Effector memory CD4-positive, alpha-beta T cell (primary cell): Measurements from ENCODE around the gene IMMP2L.
A peak's percentile ranks its signal among the peaks of the same experiment; 100 is the strongest.
"Not testable (repeated sequence)": the region's sequence is repeated elsewhere in the genome, so short reads cannot be mapped to it uniquely, and the experiment has no call there.

Experiments used
- DNase-seq, 3 donors: peaks; one replicate each; pipeline ENCODE4 v3.0.0-alpha.2; 2020
- H3K27ac ChIP-seq: 2 replicates; pipeline ENCODE4 v1.7.0; 2013; ENCODE audit warnings: mild to moderate bottlenecking, low read length, moderate library complexity; ENCODE audit not compliant: insufficient read depth, poor library complexity, severe bottlenecking
- H3K27me3 ChIP-seq: replicated peaks from 2 replicates; pipeline ENCODE4 v1.7.0; 2013; ENCODE audit warnings: mild to moderate bottlenecking, low read length; ENCODE audit not compliant: insufficient read depth, control insufficient read depth, poor library complexity, severe bottlenecking
- H3K36me3 ChIP-seq: 2 replicates; pipeline ENCODE4 v1.7.0; 2013; ENCODE audit warnings: mild to moderate bottlenecking, low read length, moderate library complexity; ENCODE audit not compliant: control insufficient read depth, insufficient read depth
- H3K4me1 ChIP-seq: 2 replicates; pipeline ENCODE4 v1.7.0; 2013; ENCODE audit warnings: low read length, mild to moderate bottlenecking; ENCODE audit not compliant: control insufficient read depth, insufficient read depth, poor library complexity, severe bottlenecking
- H3K4me3 ChIP-seq: 2 replicates; pipeline ENCODE4 v1.7.0; 2013; ENCODE audit warnings: low read length, low read depth, mild to moderate bottlenecking; ENCODE audit not compliant: insufficient read depth, poor library complexity, severe bottlenecking
- H3K9me3 ChIP-seq: 2 replicates; pipeline ENCODE4 v1.7.0; 2013; ENCODE audit warnings: mild to moderate bottlenecking, low read length, moderate library complexity; ENCODE audit not compliant: control insufficient read depth

The IMMP2L gene

GRCh38 chr7:111083413-111083812 lies 478.9 kb downstream of the IMMP2L start:
- peak overlapping the region; percentile 47 for H3K27ac ChIP-seq

GRCh38 chr7:111082351-111082750 lies 479.9 kb downstream of the IMMP2L start:
- Histone ChIP-seq H3K4me1 (peaks cover 19% of the 10 kb centered on the region), H3K27me3 (no peaks in the 10 kb centered on the region), H3K27ac (no peak overlapping the region)

More at GRCh38 chr7:111083413-111083812, 478.9 kb downstream of the IMMP2L start:
- H3K27me3 ChIP-seq, result no peaks in the 10 kb centered on the region
- no peaks in the 10 kb centered on the region for H3K9me3 ChIP-seq
- DNase-seq, result peak in 1 of 3 donors; percentile 14
- no peaks in the 10 kb centered on the region for H3K36me3 ChIP-seq
- H3K4me3 ChIP-seq, result peak overlapping the region; percentile 30
- H3K4me1 ChIP-seq, result peaks cover 19% of the 10 kb centered on the region

GRCh38 chr7:111081546-111082267 lies 480.6 kb downstream of the IMMP2L start:
- H3K27me3 ChIP-seq, result no peaks in the 10 kb centered on the region

More at GRCh38 chr7:111082351-111082750, 479.9 kb downstream of the IMMP2L start:
- Histone ChIP-seq H3K36me3 (no peaks in the 10 kb centered on the region), H3K9me3 (no peaks in the 10 kb centered on the region), H3K4me3 (no peak overlapping the region)
- no peak for DNase-seq

DNA sequence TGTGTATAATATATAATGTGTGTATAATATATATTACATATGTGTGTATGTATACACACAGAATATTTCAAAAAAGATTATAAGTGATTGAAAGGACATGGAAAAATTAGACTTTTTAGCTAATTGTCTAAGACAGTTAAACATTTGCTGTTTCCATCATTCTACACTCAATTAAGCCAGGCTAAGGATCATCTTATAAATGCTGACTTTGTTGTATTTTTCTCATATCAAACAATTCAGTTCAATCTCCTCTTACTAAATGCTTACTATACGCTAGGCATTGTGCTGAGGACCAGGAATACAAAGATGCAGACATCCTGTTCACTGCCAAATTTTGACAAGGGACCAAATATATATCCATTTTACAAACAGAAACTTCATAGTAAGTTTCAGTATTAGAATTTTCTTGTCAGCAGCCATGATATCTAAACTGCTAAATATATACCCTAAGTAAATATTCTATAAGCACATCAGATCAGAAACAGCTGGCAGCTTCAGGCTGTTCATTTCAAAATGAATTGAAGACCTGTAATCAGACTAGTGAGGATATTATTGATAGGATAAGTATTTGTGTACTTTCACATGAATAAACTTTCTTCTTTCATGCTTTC lies 481.7 kb downstream of the IMMP2L start:
- no peak for DNase-seq
- no peaks in the 10 kb centered on the region for H3K27me3 ChIP-seq
- H3K9me3 ChIP-seq, result no peaks in the 10 kb centered on the region
- H3K27ac ChIP-seq, result no peak overlapping the region
- H3K36me3 ChIP-seq, result no peaks in the 10 kb centered on the region
- H3K4me3 ChIP-seq, result no peak overlapping the region
- H3K4me1 ChIP-seq, result peaks cover 19% of the 10 kb centered on the region

More at GRCh38 chr7:111081546-111082267, 480.6 kb downstream of the IMMP2L start:
- DNase-seq, result no peak
- no peak overlapping the region for H3K4me3 ChIP-seq
- H3K9me3 ChIP-seq, result no peaks in the 10 kb centered on the region
- no peaks in the 10 kb centered on the region for H3K36me3 ChIP-seq
- no peak overlapping the region for H3K27ac ChIP-seq
- H3K4me1 ChIP-seq, result peaks cover 19% of the 10 kb centered on the region

DNA sequence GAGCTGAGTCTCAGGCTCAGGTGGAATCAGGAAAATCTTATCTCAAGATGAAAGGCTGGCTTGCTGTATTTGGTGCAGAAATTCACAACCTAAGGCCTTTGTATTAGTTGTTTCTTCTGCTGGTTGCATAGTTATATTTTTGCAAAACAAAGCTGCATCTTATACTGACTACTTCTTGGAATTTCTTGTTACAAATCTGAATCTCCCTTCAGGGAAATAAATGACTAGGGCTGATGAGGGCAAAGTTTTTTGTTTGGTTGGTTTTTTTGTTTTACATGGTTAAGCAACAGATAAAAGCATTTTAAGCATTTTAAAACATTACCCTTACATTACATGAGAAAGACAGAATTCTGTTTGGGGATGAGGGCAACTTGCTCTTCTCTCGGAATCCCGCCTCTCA lies 485.3 kb downstream of the IMMP2L start:
- no peak for DNase-seq
- H3K4me1 ChIP-seq, result peaks cover 1% of the 10 kb centered on the region

DNA sequence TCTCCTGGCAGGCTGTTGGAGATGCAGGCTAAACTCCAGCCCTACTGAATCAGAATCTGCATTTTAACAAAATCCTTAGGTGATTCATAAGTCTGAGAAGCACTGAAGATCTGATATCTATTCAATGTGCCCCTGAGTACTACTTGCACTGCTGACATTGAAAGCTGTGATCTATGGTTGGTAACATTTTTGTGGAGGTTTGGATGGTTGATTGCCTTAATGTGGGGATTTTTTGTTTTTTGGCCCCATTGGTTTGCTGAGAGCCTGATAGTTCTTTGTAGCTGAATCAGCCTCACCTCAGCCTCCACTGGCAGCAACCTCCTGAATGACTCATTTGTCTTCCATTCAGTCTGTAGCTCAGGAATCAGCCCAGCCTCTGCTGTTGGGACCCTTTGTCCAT lies 486.1 kb downstream of the IMMP2L start:
- Histone ChIP-seq H3K4me3 (no peak overlapping the region), H3K9me3 (no peaks in the 10 kb centered on the region), H3K27me3 (no peaks in the 10 kb centered on the region), H3K36me3 (no peaks in the 10 kb centered on the region), H3K4me1 (no peaks in the 10 kb centered on the region), H3K27ac (no peak overlapping the region)
- no peak for DNase-seq

More for the DNA sequence above, 485.3 kb downstream of the IMMP2L start:
- Histone ChIP-seq H3K4me3 (no peak overlapping the region), H3K36me3 (no peaks in the 10 kb centered on the region), H3K27me3 (no peaks in the 10 kb centered on the region), H3K27ac (no peak overlapping the region), H3K9me3 (no peaks in the 10 kb centered on the region)

DNA sequence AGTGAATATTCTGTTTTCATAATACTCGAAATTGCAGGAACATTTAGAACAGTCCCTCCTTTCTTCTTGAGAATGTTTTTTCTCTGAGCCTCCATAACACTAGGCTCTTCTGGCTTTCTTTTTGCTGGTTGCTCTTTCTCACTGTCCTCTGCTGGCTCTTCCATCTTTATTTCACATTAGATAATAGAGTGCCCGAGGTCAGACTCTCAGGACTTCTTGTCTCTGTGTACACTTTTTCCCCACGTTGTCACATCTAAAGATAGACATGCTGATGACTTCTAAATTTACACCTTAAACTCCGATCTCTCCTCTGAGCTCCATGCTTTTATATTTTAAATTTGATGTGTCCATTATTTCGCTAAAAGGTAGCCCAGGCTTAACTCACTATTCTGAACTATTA lies 486.8 kb downstream of the IMMP2L start:
- Histone ChIP-seq H3K9me3 (no peaks in the 10 kb centered on the region), H3K27me3 (no peaks in the 10 kb centered on the region), H3K4me1 (no peaks in the 10 kb centered on the region), H3K4me3 (no peak overlapping the region), H3K36me3 (no peaks in the 10 kb centered on the region), H3K27ac (no peak overlapping the region)
- DNase-seq, result no peak

GRCh38 chr7:111074748-111075146 lies 487.5 kb downstream of the IMMP2L start:
- DNase-seq, result no peak
- Histone ChIP-seq H3K27ac (no peak overlapping the region), H3K36me3 (no peaks in the 10 kb centered on the region)

GRCh38 chr7:111074071-111074747 lies 488.1 kb downstream of the IMMP2L start:
- Histone ChIP-seq H3K27ac (no peak overlapping the region), H3K9me3 (no peaks in the 10 kb centered on the region), H3K4me1 (no peaks in the 10 kb centered on the region), H3K36me3 (no peaks in the 10 kb centered on the region), H3K4me3 (no peak overlapping the region), H3K27me3 (no peaks in the 10 kb centered on the region)
- DNase-seq, result no peak

More at GRCh38 chr7:111074748-111075146, 487.5 kb downstream of the IMMP2L start:
- Histone ChIP-seq H3K4me3 (no peak overlapping the region), H3K9me3 (no peaks in the 10 kb centered on the region), H3K4me1 (no peaks in the 10 kb centered on the region), H3K27me3 (no peaks in the 10 kb centered on the region)

GRCh38 chr7:111072658-111073057 lies 489.6 kb downstream of the IMMP2L start:
- not testable (repeated sequence) for H3K4me1 ChIP-seq, DNase-seq, H3K27me3 ChIP-seq, H3K9me3 ChIP-seq, H3K4me3 ChIP-seq, H3K36me3 ChIP-seq, H3K27ac ChIP-seq
